Subcutaneous adipose tissue (tissue), 4 donors: Measurements from ENCODE around the gene RIMS1. TPM values are rescaled to one million over a fixed set of nuclear protein-coding genes. Genes with fewer than 3 reads are reported as not detected.

Experiments used
- total RNA-seq, 4 donors: library from RNA; depleted of rRNA; stranded (reverse); fragments of >200 nt; gene quantifications; one replicate each; pipeline ENCODE4 v1.1.0, GENCODE V29; 2016
- TF ChIP-seq, protein P1 (sequence below): fragments of 450-650 bp; IDR thresholded peaks from one replicate; pipeline ENCODE4 v1.5.1; 2016; ENCODE audit warnings: low read depth, mild to moderate bottlenecking, control low read depth, antibody characterized with exemption, moderate library complexity

RIMS1 gene
- total RNA-seq, 4 donors from 2014 or later = 0.19 to 2.1 (median 1.3) TPM

DNA sequence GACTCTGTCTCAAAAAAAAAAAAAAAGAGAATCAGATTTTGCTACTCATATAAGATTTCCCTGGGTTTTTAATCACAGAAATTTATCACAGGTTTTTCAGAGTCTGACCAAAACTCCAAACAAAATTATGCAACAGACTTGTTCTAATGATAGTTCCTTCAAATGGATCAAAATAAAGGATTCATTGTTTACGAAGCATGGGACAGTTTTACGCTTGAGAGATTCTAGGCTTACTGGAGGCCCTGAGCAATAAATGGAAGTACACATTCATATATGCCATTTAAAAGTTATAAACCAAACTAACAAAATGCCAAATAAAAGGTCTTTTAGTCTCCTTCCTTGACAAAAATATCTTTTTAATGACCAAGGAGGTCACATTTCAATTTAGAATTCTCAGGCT is 490.4 kb downstream of the RIMS1 start:
- TF ChIP-seq, protein P1, sequence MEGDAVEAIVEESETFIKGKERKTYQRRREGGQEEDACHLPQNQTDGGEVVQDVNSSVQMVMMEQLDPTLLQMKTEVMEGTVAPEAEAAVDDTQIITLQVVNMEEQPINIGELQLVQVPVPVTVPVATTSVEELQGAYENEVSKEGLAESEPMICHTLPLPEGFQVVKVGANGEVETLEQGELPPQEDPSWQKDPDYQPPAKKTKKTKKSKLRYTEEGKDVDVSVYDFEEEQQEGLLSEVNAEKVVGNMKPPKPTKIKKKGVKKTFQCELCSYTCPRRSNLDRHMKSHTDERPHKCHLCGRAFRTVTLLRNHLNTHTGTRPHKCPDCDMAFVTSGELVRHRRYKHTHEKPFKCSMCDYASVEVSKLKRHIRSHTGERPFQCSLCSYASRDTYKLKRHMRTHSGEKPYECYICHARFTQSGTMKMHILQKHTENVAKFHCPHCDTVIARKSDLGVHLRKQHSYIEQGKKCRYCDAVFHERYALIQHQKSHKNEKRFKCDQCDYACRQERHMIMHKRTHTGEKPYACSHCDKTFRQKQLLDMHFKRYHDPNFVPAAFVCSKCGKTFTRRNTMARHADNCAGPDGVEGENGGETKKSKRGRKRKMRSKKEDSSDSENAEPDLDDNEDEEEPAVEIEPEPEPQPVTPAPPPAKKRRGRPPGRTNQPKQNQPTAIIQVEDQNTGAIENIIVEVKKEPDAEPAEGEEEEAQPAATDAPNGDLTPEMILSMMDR = no peak

DNA sequence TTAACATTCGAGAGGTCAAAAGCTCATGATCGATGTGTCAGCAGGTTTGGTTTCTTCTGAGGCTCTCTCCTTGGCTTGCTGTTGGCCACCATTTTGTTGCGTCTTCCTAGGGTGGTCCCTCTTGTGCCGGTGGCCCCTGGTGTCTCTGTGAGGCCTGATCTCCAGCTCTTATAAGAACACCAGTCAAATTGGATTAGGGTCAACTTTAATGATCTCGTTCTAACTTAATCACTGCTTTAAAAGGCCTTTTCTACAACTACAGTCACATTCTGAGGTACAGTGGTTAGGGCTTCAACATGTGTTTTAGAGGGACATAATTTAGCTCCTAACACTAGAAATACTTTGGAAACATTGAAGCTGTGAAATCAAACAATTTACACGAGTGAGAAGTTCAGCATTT is 494.7 kb downstream of the RIMS1 start:
- TF ChIP-seq, protein P1 = no peak

DNA sequence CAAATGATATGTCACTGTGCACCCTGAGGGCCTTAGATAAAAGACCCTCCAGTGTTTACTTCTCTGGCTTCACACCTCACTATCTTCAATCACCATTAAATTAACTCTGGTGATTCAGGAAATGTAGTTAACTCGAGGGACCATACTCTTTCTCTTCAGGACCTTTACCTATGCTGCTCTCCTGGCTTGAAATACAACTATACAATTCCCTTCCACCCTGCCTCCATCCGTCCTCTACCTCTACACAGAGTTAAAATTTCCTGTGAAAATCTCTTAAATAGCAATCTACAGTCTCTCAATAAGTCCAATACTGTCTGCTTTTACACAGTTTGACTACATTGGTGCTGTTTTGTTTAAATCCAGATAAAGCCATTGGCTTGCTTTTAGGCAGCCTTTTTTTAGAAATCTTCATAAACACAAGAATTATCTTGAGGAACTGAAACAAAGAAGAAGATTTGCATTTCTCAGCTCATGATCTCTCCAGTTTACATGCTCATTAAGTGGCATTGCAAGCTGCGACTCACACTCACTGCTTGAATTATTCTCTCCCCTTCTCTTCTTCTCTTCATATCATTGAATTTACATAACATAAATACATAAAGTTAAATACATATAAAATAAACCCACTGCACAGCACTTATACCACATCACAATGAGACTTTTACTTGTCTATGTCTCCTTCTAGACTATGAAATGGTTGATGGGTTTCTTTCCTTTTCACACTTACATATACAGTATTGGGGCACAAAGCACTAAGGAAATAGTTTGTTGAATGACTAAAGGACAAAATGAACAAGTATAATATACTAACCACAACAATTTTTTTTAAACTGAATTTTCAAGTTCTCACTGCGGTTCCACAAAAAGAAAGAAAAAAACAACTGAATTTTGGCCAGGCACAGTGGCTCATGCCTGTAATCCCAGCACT is 496.5 kb downstream of the RIMS1 start:
- TF ChIP-seq, protein P1 = no peak

DNA sequence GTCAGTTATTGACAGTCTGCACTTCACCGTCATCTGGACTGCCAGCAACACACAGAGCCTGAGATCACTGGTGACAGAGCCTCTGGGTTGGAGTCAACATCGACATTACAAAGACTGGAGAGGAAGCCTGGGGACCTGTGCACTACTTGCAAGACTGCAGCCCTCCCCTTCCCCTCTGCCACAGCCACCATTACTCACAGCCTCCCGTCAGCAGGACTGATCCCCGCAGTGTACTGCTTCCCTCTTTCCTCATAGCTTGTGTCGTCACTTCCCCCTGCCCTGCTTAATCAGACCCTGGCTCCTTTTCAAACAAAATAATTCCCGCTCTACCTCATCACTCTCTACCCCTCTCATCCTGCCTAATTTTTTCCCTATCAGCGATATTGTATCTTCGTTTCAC is 500.0 kb downstream of the RIMS1 start:
- TF ChIP-seq, protein P1 = no peak

DNA sequence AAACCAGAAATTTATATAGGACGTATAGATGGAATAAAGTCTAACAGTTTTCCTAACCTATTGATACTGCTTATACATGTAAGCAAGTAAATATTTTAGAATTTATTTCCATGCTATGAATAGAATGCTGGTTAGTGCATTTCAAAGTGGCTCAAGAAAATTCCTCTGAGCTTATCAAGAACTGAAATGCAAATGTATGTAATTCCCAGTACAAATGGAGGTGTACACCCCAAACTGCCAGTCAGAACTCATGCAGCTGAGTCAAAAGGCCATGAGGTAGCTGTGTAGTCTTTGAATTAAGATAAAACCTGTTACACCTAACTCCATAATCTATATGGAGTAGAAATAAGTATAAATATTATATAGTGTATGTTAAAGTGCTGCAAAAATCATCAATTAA is 503.3 kb downstream of the RIMS1 start:
- TF ChIP-seq, protein P1 = no peak

DNA sequence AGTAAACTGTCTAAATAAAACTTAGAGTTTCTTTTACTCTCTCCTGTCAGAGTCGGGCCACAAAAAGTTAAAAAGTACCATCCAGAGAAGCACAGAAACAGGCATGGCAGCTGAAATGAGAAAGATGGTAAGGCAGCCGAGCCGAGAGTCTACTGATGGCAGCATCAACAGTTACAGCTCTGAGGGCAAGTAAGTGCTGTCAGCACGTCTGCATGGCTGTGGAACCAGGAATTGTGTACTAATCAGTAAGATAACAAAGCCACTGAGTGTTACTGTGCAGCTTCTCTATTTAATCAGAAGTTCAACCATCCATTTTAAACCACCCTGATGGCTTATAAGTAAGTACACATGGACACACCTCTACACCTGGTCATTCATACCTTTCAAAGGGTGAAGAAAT is 504.2 kb downstream of the RIMS1 start:
- TF ChIP-seq, protein P1 = no peak

DNA sequence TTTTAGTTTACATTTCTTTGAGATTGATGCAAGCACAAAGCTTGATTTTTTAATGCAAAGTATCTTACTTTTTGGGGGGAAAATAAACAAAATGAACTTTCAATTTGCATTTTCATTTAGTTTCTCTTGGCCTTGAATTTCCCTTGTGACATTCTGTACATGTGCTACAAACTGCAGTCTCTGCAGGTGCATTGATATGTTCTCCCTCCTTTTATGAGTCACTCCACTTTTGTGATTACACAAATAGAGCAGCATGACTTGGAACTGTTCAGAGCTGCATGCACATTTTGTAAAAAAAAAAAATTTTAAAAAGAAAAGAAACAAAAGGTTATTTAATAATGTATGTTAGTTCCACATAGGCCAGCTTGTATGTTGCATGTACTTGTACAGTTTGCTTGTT is 515.5 kb downstream of the RIMS1 start:
- TF ChIP-seq, protein P1 = no peak
